Stimulated activated CD8-positive, alpha-beta memory T cell treated with anti-CD3 and anti-CD28 coated beads, Interleukin-12 subunit alpha, Interleukin-12 subunit beta, amount 100 ng/mL, for 24 hours (primary cell): Measurements from ENCODE around the gene CYP1A2.
A peak's percentile ranks its signal among the peaks of the same experiment; 100 is the strongest.
"Not testable (repeated sequence)": the region's sequence is repeated elsewhere in the genome, so short reads cannot be mapped to it uniquely, and the experiment has no call there.

Source experiments
- DNase-seq: peaks from one replicate; pipeline ENCODE4 v3.0.0-alpha.2; 2020; ENCODE audit errors: extremely low read depth

Gene CYP1A2

DNA sequence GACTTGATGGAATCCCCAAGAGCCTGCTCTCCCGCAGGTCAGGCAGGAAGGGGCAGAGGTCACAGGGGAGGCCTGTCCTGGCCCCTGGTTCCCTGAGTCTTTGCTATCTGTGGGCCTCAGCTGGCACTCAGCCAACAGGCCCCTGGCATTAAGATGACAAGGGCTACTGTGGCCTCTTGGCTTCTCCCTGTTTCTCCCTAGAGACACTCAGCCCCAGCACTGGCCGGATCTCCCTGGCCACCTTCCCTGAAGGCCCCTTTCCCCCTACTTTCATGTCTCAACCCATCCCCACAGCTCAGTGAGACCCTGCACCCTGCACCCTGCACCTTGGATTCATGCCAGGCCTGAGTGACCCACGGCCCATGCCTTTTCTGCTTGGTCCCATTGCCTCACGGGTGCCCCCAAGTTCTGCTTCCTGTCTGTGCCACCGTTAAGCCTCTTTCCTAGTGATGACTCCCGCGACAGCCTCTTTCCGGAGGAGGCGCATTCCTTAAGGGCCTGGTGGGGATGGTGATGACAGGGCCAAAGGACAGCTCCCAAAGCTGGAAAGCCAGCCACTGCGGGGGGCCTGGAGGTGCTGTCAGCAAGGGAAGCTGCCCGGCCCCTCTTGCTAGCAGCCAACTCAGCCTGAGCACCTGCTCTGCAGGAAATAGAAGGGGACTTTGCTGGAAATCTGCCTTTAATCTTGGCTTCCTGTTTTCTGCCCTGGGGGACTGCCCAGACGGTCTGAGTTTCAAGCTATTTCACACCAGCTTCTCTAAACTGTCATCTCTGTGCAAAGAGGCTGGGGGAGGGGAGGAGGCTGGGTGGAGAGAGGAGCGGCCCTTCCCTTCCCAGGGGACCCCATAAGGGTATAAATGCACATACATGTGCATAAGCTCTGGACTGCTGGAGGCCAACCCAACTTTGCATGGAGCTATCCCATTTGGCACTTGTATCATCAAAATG lies 28.4 kb downstream of the CYP1A2 start:
- DNase-seq, result no peak

DNA sequence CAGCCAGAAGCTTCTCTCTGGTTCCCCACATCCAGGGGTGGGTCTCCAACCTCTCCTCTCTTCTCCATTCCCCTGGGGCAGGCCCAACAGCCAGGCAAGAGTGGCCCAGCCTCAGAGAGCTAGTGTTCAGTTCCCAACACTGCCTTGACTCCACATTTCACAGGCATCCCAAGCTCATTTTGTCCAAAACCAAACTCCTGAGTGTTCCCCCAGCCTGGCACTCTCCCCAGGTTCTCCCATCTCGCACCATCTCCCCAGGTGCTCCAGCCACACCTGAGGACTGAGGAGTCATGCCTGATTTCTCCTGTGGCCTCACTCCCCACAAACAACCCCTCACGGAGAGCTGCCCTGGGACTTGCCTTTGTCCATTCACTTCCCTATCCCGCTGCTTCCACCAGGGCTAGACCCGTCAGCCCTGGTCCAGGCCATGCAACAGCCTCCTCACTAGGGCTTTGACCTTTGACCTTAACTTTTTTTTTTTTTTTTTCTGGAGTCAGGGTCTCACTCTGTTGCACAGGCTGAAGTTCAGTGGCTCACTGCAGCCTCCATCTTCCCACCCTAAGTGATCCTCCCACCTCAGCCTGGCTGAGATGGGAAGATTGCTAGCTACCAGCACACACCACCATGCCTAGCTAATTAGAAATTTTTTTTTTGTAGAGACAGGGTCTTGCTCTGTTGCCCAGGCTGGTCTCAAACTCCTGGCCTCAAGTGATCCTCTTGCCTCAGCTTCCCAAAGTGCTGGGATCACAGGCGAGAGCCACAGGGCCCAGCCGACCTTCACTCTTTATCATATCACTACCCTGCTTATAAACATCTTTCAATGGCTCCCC lies 29.3 kb downstream of the CYP1A2 start:
- DNase-seq, result no peak

DNA sequence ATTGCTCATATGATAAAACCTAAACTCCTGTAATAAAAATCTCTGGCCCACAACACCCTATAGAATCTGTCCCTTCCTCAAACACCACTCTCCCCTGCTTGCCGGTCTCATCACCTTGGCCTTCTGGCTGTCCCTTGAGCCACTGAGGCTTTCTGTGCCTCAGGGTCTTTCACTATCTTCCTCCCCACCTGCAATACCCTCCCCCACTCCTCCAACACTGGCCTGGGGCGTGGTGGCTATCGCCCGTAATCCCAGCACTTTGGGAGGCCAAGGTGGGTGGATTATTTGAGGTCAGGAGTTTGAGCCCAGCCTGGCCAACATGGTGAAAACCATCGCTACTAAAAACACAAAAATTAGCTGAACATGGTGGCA lies 29.9 kb downstream of the CYP1A2 start:
- no peak for DNase-seq

GRCh38 chr15:74779162-74779648 lies 30.6 kb downstream of the CYP1A2 start:
- DNase-seq, result no peak

DNA sequence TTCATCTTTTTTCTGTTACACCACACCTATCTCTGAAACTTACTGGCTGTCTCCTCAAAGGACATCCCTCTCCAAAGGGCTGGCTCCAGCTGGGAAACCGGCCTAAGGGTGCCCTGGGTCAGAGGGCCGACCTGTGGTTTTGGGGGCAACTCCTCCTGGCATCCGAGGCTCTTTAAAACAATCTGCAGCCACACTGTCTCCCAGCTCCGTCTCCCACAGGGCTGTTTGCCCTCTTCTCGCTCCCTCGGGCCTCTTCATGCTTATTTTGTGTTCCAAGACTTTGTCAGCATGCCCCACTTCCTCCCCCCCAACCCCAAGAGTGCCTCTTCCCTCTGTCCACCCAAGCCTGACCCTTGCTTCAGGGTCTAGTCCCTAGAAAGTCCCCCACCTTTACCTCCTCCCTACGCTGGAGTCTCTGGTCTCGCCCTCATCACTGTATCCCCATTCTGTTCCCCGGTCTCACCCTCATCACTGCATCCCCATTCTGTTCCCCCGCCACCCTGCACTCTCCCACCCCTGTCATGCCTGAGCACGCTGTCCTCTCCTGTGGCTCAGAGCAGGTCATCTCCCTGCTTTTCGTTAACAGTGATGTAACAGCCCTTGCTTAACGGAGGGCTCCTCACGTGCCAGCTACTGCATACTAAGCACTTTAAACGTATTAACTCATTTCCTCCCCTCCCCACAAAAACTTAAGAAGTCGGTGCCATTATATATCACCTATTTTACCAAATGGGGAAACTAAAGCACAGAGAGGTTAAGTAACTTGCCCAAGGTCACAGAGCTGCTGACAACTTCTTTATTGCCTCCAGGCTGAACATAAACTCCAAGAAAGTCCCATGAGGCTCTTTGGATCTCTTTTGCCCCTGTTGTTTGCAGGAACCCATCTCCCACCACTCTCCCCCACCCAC lies 32.1 kb downstream of the CYP1A2 start:
- DNase-seq, result no peak

DNA sequence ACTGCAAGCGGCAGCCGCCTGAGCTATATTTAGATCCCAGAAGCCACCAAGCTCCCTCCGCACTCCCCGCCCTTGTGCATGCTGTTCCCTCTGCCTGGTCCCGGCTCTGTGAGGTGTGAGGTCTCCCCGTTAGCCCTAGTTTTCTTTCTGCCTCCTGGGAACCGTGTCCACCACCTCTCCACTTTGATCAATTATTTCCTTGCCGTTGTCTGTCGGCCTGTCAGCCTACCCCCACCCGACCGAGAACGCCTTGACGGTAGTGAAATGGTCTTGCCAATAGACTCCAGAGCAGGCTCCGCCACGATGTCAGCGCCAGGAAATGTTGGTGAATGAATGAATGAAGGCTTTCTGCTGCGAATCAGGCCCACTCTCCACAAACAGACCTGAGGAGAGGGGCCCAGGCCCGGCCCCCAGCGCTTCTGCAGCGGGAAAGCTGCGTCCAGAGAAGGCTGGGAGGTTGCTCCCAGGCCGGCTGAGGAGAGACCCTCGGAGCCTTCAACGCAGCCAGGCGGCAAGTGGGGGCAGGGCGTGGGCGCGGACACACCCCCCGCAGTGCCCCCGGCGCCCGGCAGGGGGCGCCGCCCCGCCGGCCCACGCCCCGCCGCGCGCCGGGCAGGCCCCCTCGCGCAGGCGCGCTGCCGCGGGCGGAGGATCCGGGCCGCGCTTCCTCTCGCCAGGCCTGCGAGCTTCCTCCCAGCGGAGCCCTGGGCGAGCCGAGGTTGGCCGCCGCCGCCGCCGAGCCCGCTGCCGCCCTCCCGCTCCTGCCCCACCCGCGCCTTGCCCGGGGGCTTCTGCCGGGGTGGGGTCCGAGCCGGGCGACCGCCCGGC lies 33.0 kb downstream of the CYP1A2 start, which contains the start of gene CSK:
Gene CSK (plus strand): TSS at position 650 of the 828 bp plus-strand sequence. CDS start 16,218 bp downstream, outside the sequence.
- DNase-seq, result no peak

- DNase-seq, result no peak
These were observed 33.8 kb downstream of the CYP1A2 start for GRCh38 chr15:74782259-74783071.

DNA sequence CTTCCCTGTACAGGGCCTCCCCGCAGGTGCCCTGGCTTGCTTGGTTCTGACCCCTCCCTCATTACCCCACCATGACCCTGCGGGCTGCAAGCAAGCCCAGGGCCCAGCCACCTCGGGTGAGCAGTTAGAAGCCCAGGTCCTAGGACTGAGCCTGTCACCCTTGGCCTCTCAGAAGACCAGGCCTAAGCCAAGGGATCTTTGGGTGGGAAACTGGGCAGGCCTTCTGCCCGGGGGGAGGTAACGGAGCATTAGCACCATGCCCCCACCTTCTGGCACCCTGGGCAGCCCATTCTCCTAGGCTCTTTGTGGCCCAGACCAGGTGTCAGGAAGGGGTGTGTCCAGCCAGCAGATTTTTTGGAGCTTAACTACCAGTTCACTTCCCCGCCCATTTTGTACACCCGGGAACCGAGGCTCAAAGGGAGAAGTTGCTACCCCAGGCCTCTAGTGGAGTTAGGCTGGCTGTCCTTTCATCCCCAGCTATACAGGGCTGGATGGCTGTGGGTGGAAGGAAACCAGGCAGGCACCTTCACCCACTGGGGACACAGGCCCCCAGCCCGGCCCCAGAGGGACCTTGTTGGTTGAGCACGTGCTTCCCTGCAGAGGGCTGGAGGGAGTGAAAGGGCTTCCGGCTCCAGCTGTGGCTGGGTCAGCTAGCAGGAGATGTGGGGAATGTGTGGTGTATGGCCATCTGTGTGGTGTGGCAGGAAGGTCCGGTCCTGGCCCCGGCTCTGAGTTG lies 34.6 kb downstream of the CYP1A2 start:
- no peak for DNase-seq

DNA sequence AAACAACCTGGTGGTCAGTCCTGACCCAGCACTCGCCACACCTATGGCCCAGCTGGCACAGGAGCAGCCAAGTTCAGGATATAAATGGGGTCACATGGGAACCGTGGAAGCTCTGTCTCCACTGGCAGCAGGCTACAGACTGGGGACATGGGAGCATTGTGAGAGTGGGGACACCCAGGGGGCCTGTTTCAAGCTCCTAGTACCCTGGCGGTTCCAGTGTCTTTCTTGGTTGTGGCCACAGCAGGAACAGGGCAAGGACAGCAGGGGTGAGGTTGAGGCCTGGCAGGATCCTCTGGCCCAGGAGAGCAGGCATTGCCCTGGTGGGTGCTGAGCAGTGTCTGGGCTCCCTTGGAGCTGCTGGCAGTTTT lies 35.1 kb downstream of the CYP1A2 start:
- DNase-seq, result no peak

GRCh38 chr15:74784426-74785193 lies 36.0 kb downstream of the CYP1A2 start:
- no peak for DNase-seq

GRCh38 chr15:74785194-74786032 lies 36.8 kb downstream of the CYP1A2 start:
- no peak for DNase-seq

DNA sequence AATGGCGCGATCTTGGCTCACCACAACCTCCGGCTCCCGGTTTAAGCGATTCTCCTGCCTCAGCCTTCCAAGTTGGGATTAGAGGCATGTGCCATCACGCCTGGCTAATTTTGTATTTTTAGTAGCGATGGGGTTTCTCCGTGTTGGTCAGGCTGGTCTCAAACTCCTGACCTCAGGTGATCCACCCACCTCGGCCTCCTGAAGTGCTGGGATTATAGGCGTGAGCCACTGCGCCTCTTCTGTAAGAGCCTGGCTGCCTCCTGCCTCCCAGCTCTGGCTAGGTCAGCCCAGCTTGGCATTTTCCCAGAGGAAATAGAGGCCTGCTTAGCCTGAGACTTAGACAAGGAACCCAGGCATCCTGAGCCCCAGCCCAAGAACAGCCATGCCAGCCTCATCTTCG lies 37.4 kb downstream of the CYP1A2 start:
- DNase-seq, result not testable (repeated sequence)

DNA sequence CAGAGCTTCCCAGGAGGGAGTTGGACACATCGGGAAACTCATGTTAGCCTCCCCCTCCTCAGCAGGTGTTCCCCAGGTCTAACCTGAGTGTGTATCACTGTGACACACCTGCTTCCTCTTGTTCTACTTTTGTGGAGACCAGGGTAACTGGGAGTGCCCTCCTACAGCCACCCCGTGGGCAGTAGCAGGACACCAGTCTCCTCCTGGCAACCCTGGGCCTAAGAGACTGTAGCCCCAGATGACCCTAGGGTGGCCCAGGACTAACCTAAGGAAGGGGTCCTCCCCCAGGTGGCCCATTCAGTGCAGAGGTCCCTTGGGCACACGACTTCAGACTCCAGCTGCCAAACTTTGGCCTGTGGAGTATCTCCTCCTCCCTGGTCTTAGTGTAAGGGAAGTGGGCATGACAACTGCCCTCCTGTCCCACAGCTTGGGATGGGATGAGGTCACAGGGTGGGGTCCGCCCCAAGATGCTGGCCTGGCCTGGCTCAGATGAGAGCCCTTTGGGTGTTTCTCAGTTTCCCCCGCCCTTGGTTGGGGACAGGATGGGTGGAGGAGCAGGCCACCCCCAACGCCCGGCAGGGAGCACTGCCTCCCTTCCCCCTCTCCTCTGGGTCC lies 38.0 kb downstream of the CYP1A2 start:
- no peak for DNase-seq

DNA sequence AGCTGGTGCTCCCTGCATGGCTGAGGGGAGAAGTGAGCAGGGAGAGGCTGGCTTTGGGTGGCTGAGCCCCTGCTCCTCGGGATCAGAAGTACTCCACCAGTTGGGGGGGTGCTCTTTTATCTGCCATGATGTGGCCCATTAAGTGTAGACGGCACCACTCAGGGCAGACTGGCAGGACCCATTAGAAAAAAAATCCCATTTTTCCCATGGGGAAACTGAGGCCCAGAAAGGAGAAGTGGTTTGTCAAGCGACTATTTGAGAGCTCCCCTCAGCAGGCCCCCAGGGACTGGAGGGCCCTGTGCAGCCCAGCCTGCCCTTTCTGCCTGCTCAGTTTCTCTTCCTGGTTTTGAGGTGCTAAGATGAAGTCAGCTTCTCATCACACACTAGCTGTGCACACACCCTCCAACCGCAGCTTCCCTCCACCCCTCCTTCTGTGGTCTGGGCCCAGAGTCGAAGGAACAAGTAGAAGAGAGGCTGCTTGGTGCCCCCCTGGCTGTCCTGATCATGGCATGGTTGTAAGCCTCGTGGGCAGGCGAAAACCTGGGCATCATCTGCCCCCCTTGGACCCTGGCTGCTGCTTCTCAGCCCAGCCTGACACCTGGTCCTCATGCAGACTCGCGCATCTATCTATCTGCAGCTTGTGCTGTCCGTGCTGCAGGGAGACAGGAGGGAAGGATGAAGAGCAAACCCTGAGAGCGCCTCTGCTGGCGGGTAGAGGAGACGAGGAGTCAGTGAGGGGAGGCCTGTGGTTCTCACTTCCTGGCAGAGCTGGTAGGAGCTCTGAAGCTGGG lies 38.8 kb downstream of the CYP1A2 start:
- DNase-seq, result peak; percentile 82

DNA sequence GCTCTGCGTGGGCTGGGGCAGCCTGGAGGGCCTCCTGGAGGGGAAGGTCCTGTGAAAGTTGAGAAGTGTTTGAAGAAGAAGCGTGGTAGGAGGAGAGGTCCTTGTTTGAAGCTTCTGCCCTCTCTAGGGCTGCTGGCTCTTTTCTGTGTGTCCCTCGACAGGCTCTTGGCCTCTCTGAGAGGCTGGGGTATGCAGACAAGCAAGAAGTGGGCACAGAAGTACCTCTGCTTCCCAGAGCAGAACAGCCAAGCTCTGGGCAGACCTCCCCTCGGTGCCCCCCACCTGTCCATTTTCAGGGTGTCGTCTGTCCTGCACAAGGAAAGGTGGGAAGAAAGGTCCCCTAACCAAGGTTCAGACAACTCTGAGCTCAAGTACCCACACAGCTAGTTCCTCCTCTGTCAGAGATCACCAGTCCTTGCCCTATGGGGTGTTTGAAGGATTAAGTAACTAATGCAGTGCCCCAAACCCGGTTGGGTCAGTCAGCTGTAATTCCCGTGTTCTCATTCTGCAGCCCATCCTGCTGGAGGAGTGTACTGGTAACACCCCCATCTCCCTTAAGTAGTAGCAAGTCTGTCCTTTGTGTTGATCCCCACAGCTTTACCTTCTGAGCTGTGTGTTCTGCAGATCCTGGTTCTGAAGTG lies 39.5 kb downstream of the CYP1A2 start:
- no peak for DNase-seq
